GM12878 (cell line): Measurements from ENCODE around the gene CHKA. TPM values are rescaled to one million over a fixed set of nuclear protein-coding genes. Genes with fewer than 3 reads are reported as not detected.

Experiments
- ATAC-seq: fragments of 200-7000 bp; cut with Tn5 transposase; 3 replicates; pipeline ENCODE4 v1.9.1; 2020; ENCODE audit warnings: mild to moderate bottlenecking, moderate library complexity
- BruUV-seq: library from RNA; stranded (reverse); fragments of 400-500 nt; replicated peaks from 2 replicates; lab custom pipeline; 2021; lab: Mats Ljungman, UMichigan
- CTCF ChIA-PET: fragments of 300-600 bp; sonication (Branson Sonifier 250); formaldehyde crosslinking; extraction: SDS; loops from one replicate; lab custom pipeline; 2021; ENCODE audit warnings: inconsistent platforms; lab: Yijun Ruan, JAX
- POLR2A ChIA-PET: fragments of 350-600 bp; formaldehyde crosslinking; extraction: SDS; loops from one replicate; lab custom pipeline; 2021; ENCODE audit warnings: inconsistent platforms; lab: Charles Lee
- RAD21 ChIA-PET: fragments of 300-600 bp; sonication (Branson Sonifier 250); formaldehyde crosslinking; loops from one replicate; lab custom pipeline; 2023; ENCODE audit warnings: antibody characterized with exemption; ENCODE audit not compliant: unreplicated experiment; lab: Charles Lee
- SMC1A ChIA-PET: fragments of 300-600 bp; sonication (Branson Sonifier 250); formaldehyde crosslinking; loops from one replicate; lab custom pipeline; 2023; ENCODE audit not compliant: unreplicated experiment, uncharacterized antibody; lab: Charles Lee
- DNase-seq: peaks from one replicate; pipeline ENCODE4 v3.0.0-alpha.2; 2011; ENCODE audit warnings: low read depth, low spot score
- FAIRE-seq: peaks from 3 replicates; lab custom pipeline; 2011; peaks lifted over from hg19 to GRCh38; lab: Jason Lieb, UNC
- H2AFZ ChIP-seq: 2 replicates; pipeline ENCODE4 v1.6.0; 2011; ENCODE audit warnings: low read depth, low read length, control low read depth; ENCODE audit not compliant: control insufficient read depth
- H3K27ac ChIP-seq: 2 replicates; pipeline ENCODE4 v1.5.1; 2011; ENCODE audit warnings: control low read depth; ENCODE audit not compliant: control insufficient read depth, insufficient read depth
- H3K27me3 ChIP-seq, 2 experiments: replicated peaks in 1 of 2; 2 replicates each; pipeline versions ENCODE4 v1.6.0 to v1.6.1; 2011; ENCODE audit warnings: low read length in 1 of 2; ENCODE audit not compliant: control insufficient read depth in 2 of 2, insufficient read depth in 2 of 2
- H3K36me3 ChIP-seq, 2 experiments: 2 replicates each; pipeline ENCODE4 v1.5.1; 2011; ENCODE audit warnings: low read length in 1 of 2; ENCODE audit not compliant: control insufficient read depth in 2 of 2, insufficient read depth in 2 of 2
- H3K4me1 ChIP-seq: 2 replicates; pipeline ENCODE4 v1.6.1; 2011; ENCODE audit warnings: mild to moderate bottlenecking, low read length, moderate library complexity, mixed read lengths; ENCODE audit not compliant: control insufficient read depth, insufficient read depth
- H3K4me2 ChIP-seq: 2 replicates; pipeline ENCODE4 v1.6.0; 2011; ENCODE audit warnings: control low read depth; ENCODE audit not compliant: control insufficient read depth, insufficient read depth
- H3K4me3 ChIP-seq: fragments of 200-600 bp; sonication (generic); 2 replicates; pipeline ENCODE4 v1.5.1; 2016
- H3K79me2 ChIP-seq: 2 replicates; pipeline ENCODE4 v1.6.0; 2011; ENCODE audit warnings: low read length; ENCODE audit not compliant: control insufficient read depth, insufficient read depth
- H3K9ac ChIP-seq: 2 replicates; pipeline ENCODE4 v1.8.0; 2011; ENCODE audit warnings: low read length, control low read depth, mixed read lengths; ENCODE audit not compliant: control insufficient read depth, insufficient read depth
- H3K9me3 ChIP-seq: replicated peaks from 3 replicates; pipeline ENCODE4 v1.5.1; 2011; ENCODE audit warnings: mild to moderate bottlenecking, low read length; ENCODE audit not compliant: control insufficient read depth, insufficient read depth
- H4K20me1 ChIP-seq: 2 replicates; pipeline ENCODE4 v1.6.0; 2011; ENCODE audit not compliant: control insufficient read depth, insufficient read depth
- POLR2A ChIP-seq: IDR thresholded peaks from 2 replicates; pipeline ENCODE4 v1.6.1; 2011; ENCODE audit warnings: low read depth, mild to moderate bottlenecking, low read length
- STAT1 ChIP-seq: fragments of 450-650 bp; conservative IDR thresholded peaks from 2 replicates; pipeline ENCODE4 v1.6.1; 2014; ENCODE audit warnings: antibody characterized with exemption, mild to moderate bottlenecking
- TARDBP ChIP-seq: IDR thresholded peaks from 2 replicates; pipeline ENCODE4 v1.6.1; 2016; ENCODE audit warnings: borderline replicate concordance
- ZSCAN29 ChIP-seq: fragments of 450-650 bp; IDR thresholded peaks from 2 replicates; pipeline ENCODE4 v1.6.1; 2017; ENCODE audit warnings: mild to moderate bottlenecking, moderate library complexity
- WGBS: methylation state at CpG from one replicate; pipeline ENCODE4 v1.1.6; 2016; ENCODE audit warnings: low lambda C conversion rate; ENCODE audit not compliant: insufficient replicate concordance, insufficient coverage; ENCODE audit errors: missing lambda C conversion rate; 5-methylcytosine and 5-hydroxymethylcytosine counted together
- in situ Hi-C: fragments of 300-500 bp; cut with MboI; formaldehyde crosslinking; loops from 9 replicates; pipeline ENCODE4 v1.14.3; 2018; ENCODE audit warnings: mixed read lengths
- intact Hi-C: fragments of 100-400 bp; cut with micrococcal nuclease; formaldehyde crosslinking; loops from one replicate; pipeline ENCODE4 v1.14.2; 2022; ENCODE audit not compliant: unreplicated experiment
- polyA plus RNA-seq, 11 experiments: library from polyadenylated mRNA; depleted of rRNA in 4 of 11; unstranded in 6 of 11; stranded (reverse) in 5 of 11; fragments of >200 nt; fragmentation: Nextera tagmentation in 4 of 11; fragmentation: Illumina TruSeq in 1 of 11; extraction: Ambion mirVana in 4 of 11; extraction: Trizol in 1 of 11; gene quantifications; 1 replicate in 1 of 11; 2 replicates in 10 of 11; pipeline versions ENCODE4 v1.2.1 to v1.2.3, GENCODE V29; 2011 to 2016; ENCODE audit warnings: inconsistent platforms in 2 of 11, missing spikeins in 2 of 11, low read depth in 1 of 11
- total RNA-seq, 4 experiments: library from RNA; depleted of rRNA in 3 of 4; stranded (reverse); fragments of >200 nt in 3 of 4; fragmentation: Illumina TruSeq in 1 of 4; extraction: Trizol in 1 of 4; gene quantifications; 2 replicates each; pipeline versions ENCODE4 v1.2.1 to v1.2.3, GENCODE V29; 2013 to 2021

CHKA gene
- total and polyA plus RNA-seq, 10 of the 15 experiments (the other 5 are each of a cell fraction or from before 2014, with no cell fraction given), result 5.2 to 29.2 (median 21.2) TPM

DNA sequence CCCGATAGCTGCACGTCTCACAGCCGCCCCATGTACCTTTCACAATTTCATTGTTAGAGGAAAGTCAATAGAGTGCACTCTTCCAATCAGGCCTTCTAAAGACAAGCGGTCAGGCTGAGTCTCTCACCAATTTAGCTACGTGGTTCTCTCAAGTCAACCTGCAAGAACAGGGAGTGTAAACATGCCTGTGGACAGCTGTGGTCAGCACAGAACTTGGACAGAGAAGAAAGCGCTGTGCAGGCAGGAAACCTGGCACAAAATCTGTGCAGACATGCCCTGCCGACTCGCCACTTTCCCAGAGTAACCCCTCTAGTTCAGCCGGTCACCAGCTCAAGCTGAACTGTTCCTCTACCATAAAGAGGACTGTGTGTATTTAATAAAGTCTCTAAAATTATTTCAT, 39.5 kb downstream of the CHKA start (continued):
- TF ChIP-seq TARDBP, result no peak

GRCh38 chr11:68080860-68081259, 40.3 kb downstream of the CHKA start:
- no peak for ATAC-seq
- TF ChIP-seq STAT1, result no peak
- no peak for TF ChIP-seq ZSCAN29
- peak; percentile 7; the same call in 1 of the 2 replicates for TF ChIP-seq POLR2A
- Histone ChIP-seq H3K9ac (no peak overlapping the region), H3K4me1 (peaks cover 3% of the 10 kb centered on the region; the same call in 1 of the 2 replicates), H3K27ac (no peak overlapping the region), H3K4me2 (no peak overlapping the region), H3K36me3 (peaks cover 8 to 16% of the 10 kb centered on the region in 2 experiments), H3K4me3 (no peak overlapping the region), H3K9me3 (no peaks in the 10 kb centered on the region), H3K27me3 (no peaks in the 10 kb centered on the region), H3K79me2 (no peaks in the 10 kb centered on the region; the same call in 1 of the 2 replicates), H4K20me1 (no peaks in the 10 kb centered on the region), H2AFZ (no peak overlapping the region)
- no peak for DNase-seq
- 97% methylated on average over 8 of the region's 8 CpGs for WGBS
- in situ Hi-C loops, result no loop called here
- ChIA-PET POLR2A (no interaction called here), SMC1A (no interaction called here), RAD21 (interaction anchor here (1.6 kb wide), 1 partner anchor 36 kb away, joined by 3 read pairs; no protein-coding TSS in a partner anchor), CTCF (interaction anchor here (1.3 kb wide), 1 partner anchor 10 kb away, joined by 3 read pairs; no protein-coding TSS in a partner anchor)
- intact Hi-C loops, result no loop called here
- BruUV-seq, result no TSS peak
- FAIRE-seq, result no peak
